SK-N-MC (cell line): Measurements from ENCODE around the gene P4HA2.

Experiments used
- DNase-seq: peaks from one replicate; pipeline ENCODE4 v3.0.0-alpha.2; 2011; ENCODE audit warnings: low read depth, low spot score
- H3K27ac ChIP-seq: fragments of 200-600 bp; sonication (generic); 2 replicates; pipeline ENCODE4 v1.5.1; 2016; ENCODE audit warnings: mixed run types
- H3K36me3 ChIP-seq: fragments of 200-600 bp; sonication (generic); 2 replicates; pipeline ENCODE4 v1.6.1; 2017; ENCODE audit warnings: antibody characterized with exemption, low read length, mixed read lengths; ENCODE audit not compliant: insufficient read depth
- H3K4me3 ChIP-seq: fragments of 200-600 bp; sonication (generic); 2 replicates; pipeline ENCODE4 v1.5.1; 2016
- H3K9ac ChIP-seq: fragments of 200-600 bp; sonication (generic); 2 replicates; pipeline ENCODE4 v1.8.0; 2017; ENCODE audit warnings: mixed run types, mixed read lengths; ENCODE audit not compliant: insufficient read length
- H3K9me3 ChIP-seq: fragments of 200-600 bp; sonication (generic); 2 replicates; pipeline ENCODE4 v1.6.1; 2017; ENCODE audit warnings: low read depth, mild to moderate bottlenecking, antibody characterized with exemption, low read length, moderate library complexity, mixed read lengths
- EZH2 ChIP-seq: fragments of 200-600 bp; sonication (generic); IDR thresholded peaks from one replicate; pipeline ENCODE4 v1.6.1; 2017; ENCODE audit warnings: antibody characterized with exemption
- FOXP2 ChIP-seq: optimal IDR thresholded peaks from 2 replicates; pipeline ENCODE3; 2011; ENCODE audit warnings: mild to moderate bottlenecking, moderate library complexity; ENCODE audit not compliant: insufficient read depth; ENCODE audit errors: extremely low read length, control extremely low read depth
- POLR2AphosphoS5 ChIP-seq: IDR thresholded peaks from 2 replicates; pipeline ENCODE4 v1.6.1; 2012; ENCODE audit warnings: mild to moderate bottlenecking, low read depth, low read length, borderline replicate concordance

The P4HA2 gene

DNA sequence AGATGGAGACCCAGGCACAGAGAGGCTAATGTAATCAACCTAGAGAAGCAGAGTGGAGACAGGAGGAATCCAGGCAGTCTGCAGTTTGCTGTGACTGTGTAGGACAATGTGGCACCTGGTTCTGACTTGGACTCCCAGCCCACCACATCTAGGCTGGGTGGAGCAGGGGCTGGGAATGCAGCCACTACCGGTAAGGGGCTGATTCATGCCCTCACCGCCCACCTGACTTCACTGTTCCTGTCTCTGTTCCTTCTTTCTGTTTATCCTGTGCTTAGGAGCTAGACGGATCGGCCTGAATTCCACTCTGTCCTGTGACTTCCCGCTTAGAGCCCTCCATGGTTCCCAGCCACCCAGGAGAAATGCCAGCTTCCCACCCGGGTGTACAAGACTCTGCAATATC lies 32.4 kb upstream of the P4HA2 start:
- H3K27ac ChIP-seq, result no peak overlapping the region
- TF ChIP-seq FOXP2, result no peak
- no peak for TF ChIP-seq POLR2AphosphoS5
- no peak for TF ChIP-seq EZH2
- H3K9ac ChIP-seq, result no peak overlapping the region
- H3K36me3 ChIP-seq, result no peaks in the 10 kb centered on the region
- DNase-seq, result no peak
- no peaks in the 10 kb centered on the region for H3K9me3 ChIP-seq
- no peak overlapping the region for H3K4me3 ChIP-seq

DNA sequence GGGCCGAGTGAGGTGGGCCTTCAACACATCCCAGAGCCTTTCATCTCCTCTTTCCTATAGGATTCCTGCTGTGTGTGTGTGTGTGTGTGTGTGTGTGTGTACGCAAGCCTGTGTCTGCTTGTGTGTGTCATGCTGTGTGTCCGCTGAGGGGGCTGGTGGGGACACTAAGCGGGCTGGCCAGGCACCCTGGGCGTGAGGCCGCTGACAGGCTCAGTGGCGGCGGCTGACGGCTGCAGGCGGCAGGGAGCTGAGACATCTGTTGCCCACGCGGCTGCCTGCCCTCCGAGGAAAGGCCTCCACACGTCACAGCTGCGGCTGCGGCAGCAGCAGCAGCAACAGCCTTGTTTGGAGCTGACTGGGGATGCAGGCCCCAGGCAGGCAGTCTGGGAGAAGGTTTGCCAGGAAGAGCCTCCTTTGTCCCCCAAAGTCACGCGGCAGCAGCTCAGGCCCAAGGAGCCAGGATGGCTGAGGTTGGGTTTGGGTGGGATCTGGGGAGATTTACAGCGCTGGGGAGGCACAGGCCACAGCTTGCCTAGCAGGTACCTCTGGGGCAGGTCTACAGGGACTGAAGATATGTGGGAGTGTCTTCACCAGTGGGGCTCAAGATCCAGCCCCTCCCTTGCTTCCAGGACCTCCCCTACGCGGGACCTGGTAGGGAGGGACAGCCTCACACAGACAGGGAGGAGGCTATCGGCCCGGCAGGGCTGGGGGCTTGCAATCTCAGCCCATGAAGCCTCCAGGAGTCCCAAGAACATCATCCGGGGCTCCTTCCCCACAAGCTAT lies 31.6 kb upstream of the P4HA2 start:
- no peaks in the 10 kb centered on the region for H3K36me3 ChIP-seq
- DNase-seq, result no peak
- H3K9ac ChIP-seq, result peak overlapping the region; percentile 77
- H3K27ac ChIP-seq, result peak overlapping the region; percentile 42; the same call in 1 of the 2 replicates
- H3K9me3 ChIP-seq, result no peaks in the 10 kb centered on the region
- peak; percentile 43 for TF ChIP-seq FOXP2
- no peak for TF ChIP-seq EZH2
- H3K4me3 ChIP-seq, result peak overlapping the region; percentile 82

DNA sequence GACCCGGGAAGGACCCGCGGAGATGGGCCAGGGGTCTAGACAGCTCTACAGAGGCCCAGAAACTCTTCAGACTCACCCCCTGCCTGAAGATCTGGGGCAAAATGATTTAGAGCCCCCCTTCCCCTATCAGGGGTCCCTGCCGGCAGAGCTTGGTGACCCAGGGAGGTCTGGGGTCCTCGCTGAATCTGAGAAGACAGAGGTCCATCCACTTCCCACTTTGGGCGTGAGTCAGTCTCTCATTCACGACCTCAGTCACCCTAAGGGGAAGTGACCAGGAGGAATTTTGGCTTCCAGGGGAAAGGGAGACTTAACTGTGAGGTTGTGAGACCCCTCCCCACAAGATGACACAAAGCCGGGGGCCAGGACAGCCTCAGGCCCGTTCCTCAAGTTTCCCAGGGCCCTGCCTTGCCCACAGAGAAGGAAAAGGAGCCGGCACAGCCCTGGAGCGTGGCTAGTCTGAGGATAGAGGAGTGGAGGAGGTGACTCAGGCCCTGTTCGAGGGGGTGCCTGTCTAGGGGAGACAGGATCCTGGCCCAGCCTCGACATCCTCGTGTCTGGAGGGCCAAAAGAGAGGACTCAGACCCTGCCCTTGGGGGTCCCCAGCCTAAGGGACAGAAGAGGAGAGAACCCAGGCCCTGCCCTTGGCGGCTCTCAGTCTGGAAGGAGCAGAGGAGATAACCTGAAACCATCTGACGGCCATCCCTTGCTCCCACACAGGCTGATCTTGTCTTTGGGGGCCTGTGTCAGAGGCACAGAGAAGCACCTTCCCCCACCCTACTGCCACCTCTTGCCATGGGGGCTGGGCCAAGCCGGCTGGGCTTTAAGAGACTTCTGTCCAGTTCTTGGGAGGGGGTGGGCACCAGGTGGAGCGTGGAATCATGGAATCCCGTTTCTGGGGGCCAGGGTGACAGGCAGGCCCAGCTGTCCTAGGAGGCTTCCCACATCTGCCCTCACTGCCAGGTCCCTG lies 30.7 kb upstream of the P4HA2 start:
- Histone ChIP-seq H3K9me3 (no peaks in the 10 kb centered on the region), H3K36me3 (no peaks in the 10 kb centered on the region), H3K9ac (peak overlapping the region; percentile 77), H3K4me3 (peak overlapping the region; percentile 82), H3K27ac (no peak overlapping the region)
- no peak for DNase-seq
- TF ChIP-seq EZH2 (no peak), FOXP2 (no peak), POLR2AphosphoS5 (no peak)

DNA sequence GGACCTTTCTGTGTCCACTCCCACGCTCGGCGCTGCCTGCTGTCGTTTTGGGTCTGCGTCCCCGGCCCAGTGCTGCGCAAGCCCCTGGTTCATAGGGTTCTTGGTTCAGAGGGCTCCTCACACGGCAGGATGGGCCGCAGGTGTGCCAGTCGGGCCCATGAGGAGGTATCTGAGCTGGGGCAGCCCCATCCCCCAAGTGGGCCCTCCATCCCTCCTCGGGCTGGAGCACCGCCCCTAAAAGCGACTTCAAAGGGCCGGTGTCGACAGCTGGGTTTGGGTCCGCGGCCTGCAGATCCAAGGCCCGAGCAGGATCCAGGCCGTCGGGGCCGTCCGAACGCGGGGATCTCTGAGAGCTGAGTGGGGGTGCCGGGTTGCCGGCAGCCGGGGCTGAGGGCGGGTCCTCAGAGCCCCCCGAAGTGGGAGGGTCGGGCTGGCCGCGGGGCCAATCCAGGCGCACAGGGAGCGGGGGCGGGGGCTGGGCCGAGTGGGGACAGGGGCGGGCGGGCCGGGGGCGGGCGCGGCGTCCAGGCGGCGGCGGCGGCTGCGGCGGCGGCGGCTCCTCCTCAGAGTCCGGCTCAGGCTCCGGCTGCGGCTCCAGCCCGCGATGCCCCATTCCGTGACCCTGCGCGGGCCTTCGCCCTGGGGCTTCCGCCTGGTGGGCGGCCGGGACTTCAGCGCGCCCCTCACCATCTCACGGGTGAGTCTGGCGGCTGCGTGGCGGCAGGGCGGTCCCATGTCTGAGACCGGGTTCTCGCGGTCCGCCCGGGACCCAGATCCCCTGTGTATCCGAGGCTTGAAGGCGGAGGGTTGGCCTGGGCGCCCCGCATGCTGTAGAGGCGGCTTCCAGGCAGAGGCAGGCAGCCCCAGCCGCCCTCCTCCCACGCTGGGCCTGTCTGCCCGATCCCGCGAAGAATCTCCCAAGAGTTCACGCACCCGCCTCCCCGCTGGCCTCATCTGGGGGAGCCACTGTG lies 29.8 kb upstream of the P4HA2 start, which contains the start of gene PDLIM4:
Gene PDLIM4 (plus strand): TSS at position 566 of the 971 bp plus-strand sequence. CDS start 39 bp downstream, at position 605.
- no peak for DNase-seq
- no peaks in the 10 kb centered on the region for H3K9me3 ChIP-seq
- peak within 1 kb of the TSS; percentile 82 for H3K4me3 ChIP-seq
- no peak within 1 kb of the TSS for H3K27ac ChIP-seq
- H3K9ac ChIP-seq, result peak within 1 kb of the TSS; percentile 77
- no peak for TF ChIP-seq FOXP2
- TF ChIP-seq POLR2AphosphoS5, result 0 out of 2 replicates have a peak, but pooled peaks have one; percentile 30
- no peak for TF ChIP-seq EZH2
- H3K36me3 ChIP-seq, result no peaks in the 10 kb centered on the region

DNA sequence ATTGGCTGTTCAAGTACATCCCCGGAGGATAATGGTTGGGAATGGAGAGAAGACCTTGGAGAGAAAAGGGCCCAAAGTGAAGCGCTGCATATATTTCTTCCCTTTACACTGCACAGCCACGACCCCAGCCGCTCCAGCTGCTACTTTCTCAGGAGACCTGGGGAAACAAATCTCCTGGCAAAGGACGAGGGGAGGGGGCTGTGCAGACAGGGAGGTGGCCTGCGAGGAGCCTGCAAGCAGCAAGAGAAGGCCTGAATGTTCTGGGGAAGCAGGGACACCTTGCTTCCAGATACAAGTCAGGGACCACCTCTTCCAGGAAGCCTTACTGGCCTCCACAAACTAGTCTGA lies 29.1 kb upstream of the P4HA2 start:
- TF ChIP-seq POLR2AphosphoS5 (no peak), FOXP2 (no peak), EZH2 (no peak)
- Histone ChIP-seq H3K27ac (no peak overlapping the region), H3K4me3 (no peak overlapping the region)

DNA sequence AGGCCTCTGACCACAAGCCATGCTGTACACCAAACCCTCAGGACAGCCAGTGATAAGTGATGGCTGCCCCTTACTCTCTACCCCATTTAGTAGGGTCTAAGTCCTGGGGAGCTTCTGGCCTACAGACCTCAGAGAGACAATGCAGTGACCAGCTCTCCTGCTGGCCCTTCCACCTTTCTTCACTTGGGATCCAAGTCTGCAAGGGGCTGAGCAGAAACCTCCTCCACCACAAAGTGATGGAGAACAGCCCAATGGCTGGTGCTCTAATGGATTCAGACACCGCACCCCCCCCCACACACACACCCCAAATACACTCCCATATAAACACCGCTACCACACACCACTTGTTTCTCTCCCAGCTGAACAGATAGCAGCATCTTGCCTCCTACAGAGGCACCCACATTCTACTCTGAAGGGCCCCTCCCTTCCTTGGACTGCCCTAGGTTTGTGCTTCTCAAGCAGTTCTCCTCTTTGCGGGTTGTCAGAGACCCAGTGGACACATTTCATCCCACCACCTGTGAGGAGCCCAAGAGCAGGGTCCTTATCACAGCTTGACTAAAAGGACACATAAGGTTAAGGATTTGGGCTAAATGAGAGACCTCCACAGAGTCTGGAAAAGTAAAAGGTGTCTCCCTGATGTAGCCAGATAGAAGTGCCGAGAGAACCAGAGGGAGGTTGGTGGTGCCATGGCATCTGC lies 28.6 kb upstream of the P4HA2 start:
- H3K4me3 ChIP-seq, result no peak overlapping the region
- no peak for DNase-seq
- H3K36me3 ChIP-seq, result no peaks in the 10 kb centered on the region
- TF ChIP-seq EZH2 (no peak), POLR2AphosphoS5 (no peak), FOXP2 (no peak)
- H3K27ac ChIP-seq, result no peak overlapping the region
- no peaks in the 10 kb centered on the region for H3K9me3 ChIP-seq
- no peak overlapping the region for H3K9ac ChIP-seq

More for the DNA sequence above, 29.1 kb upstream of the P4HA2 start:
- Histone ChIP-seq H3K36me3 (no peaks in the 10 kb centered on the region), H3K9ac (no peak overlapping the region), H3K9me3 (no peaks in the 10 kb centered on the region)
- no peak for DNase-seq

DNA sequence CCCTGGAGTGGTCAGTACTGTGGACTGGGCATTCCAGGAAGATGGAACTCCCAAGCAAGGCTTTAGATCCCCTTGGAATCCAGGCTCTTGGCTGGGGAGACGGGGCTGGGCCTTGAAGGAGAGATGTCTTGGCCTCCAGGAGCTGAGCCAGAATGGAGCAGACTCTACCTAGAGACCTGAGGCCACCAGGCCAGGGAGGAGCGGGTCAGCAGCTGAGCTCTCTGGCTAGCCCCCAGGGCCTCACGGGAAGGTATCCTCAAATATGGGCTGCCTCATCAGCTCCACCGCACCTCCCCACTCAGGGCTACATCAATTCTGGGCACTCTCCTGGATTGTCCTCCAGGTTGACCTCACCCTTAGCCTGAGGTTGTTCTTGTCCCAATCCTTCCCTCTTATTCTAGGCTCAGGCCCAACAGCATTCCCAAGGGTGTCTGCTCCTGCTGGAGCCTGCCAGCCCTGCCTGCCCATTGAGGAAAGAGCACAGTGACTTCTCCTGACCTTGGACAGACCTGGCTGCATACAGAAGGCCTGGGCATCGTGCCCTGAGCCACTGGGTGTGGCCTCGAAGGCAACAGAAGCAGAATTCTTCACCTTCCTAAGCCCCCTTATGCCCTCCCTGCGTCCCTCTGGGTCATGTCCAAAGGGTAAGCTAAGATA lies 26.8 kb upstream of the P4HA2 start:
- Histone ChIP-seq H3K9me3 (no peaks in the 10 kb centered on the region), H3K4me3 (no peak overlapping the region), H3K9ac (no peak overlapping the region), H3K36me3 (no peaks in the 10 kb centered on the region), H3K27ac (no peak overlapping the region)
- DNase-seq, result no peak
- TF ChIP-seq POLR2AphosphoS5, result no peak
- TF ChIP-seq EZH2, result no peak
- no peak for TF ChIP-seq FOXP2
